AG09309 (cell line): Measurements from ENCODE around the gene RFTN2.
A peak's percentile ranks its signal among the peaks of the same experiment; 100 is the strongest.
"Not testable (repeated sequence)": the region's sequence is repeated elsewhere in the genome, so short reads cannot be mapped to it uniquely, and the experiment has no call there.

ENCODE experiments used
- DNase-seq: peaks from one replicate; pipeline ENCODE4 v3.0.0-alpha.2; 2010; ENCODE audit warnings: low read depth
- H3K4me3 ChIP-seq: 2 replicates; pipeline ENCODE4 v1.5.1; 2011; ENCODE audit warnings: mild to moderate bottlenecking, low read depth, low read length, moderate library complexity; ENCODE audit not compliant: control insufficient read depth
- CTCF ChIP-seq: IDR thresholded peaks from 2 replicates; pipeline ENCODE4 v1.5.1; 2011; ENCODE audit warnings: mild to moderate bottlenecking, low read depth, low read length, inconsistent platforms; ENCODE audit not compliant: insufficient read depth, control insufficient read depth; ENCODE audit errors: missing control alignments

The RFTN2 gene

GRCh38 chr2:197700960-197701359 is 25.6 kb upstream of the RFTN2 start:
- no peak for TF ChIP-seq CTCF
- DNase-seq = no peak
- H3K4me3 ChIP-seq = no peak overlapping the region

- DNase-seq, H3K4me3 ChIP-seq: not testable (repeated sequence)
Observed at GRCh38 chr2:197699724-197700123, 24.3 kb upstream of the RFTN2 start.

- H3K4me3 ChIP-seq, DNase-seq: not testable (repeated sequence)
Observed at GRCh38 chr2:197696571-197696970, 21.2 kb upstream of the RFTN2 start.

DNA sequence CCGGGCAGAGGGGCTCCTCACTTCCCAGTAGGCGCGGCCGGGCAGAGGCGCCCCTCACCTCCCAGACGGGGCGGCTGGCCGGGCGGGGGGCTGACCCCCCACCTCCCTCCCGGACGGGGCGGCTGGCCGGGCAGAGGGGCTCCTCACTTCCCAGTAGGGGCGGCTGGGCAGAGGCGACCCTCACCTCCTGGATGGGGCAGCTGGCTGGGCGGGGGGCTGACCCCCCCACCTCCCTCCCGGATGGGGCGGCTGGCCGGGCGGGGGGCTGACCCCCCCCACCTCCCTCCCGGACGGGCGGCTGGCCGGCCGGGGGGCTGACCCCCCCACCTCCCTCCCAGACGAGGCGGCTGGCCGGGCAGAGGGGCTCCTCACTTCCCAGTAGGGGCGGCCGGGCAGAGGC is 20.6 kb upstream of the RFTN2 start:
- DNase-seq, H3K4me3 ChIP-seq: not testable (repeated sequence)

DNA sequence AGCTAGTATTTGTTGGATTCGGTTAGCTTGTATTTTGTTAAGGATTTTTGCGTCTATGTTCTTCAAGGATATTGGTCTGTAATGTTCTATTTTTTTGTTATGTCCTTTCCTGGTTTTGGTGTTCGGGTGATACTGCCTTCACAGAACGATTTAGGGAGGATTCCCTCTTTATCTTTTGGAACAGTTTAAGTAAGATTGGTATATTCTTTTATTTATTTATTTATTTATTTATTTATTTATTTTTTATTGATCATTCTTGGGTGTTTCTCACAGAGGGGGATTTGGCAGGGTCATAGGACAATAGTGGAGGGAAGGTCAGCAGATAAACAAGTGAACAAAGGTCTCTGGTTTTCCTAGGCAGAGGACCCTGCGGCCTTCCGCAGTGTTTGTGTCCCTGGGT is 19.8 kb upstream of the RFTN2 start:
- DNase-seq, H3K4me3 ChIP-seq: not testable (repeated sequence)

DNA sequence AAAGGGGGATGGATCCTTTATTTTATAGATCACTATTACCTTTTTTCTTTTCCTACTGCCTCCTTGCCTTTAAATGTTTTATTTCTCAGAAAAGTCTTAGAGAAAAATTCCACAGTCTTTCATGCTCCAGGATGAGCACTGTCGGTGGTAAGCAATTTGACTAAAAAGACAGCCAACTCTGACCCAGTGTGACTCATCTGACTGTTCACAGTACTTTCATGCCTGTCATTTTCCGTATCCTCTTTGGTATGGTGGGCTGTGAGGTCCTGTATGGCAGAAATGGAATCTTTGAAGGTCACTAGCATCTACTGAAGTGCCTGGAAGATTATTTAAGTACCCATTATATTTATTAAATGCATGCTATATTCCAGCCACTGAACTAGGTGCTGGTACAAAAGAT is 2.1 kb upstream of the RFTN2 start:
- TF ChIP-seq CTCF = no peak
- no peak overlapping the region for H3K4me3 ChIP-seq
- DNase-seq = no peak

- DNase-seq = no peak
- no peak overlapping the region for H3K4me3 ChIP-seq
- TF ChIP-seq CTCF = no peak
Observed at GRCh38 chr2:197677056-197677455, 1.7 kb upstream of the RFTN2 start.

- no peak for TF ChIP-seq CTCF
- peak; percentile 40 for DNase-seq
- H3K4me3 ChIP-seq = peak overlapping the region; percentile 47
Observed at GRCh38 chr2:197675711-197676188, 363 bp upstream of the RFTN2 start.

GRCh38 chr2:197674591-197674990 is 796 bp downstream of the RFTN2 start:
- peak overlapping the region; percentile 18 for H3K4me3 ChIP-seq
- no peak for DNase-seq
- TF ChIP-seq CTCF = no peak
